Pancreas (tissue), 10 donors: Measurements from ENCODE around the gene LRRC34. TPM values are rescaled to one million over a fixed set of nuclear protein-coding genes. Genes with fewer than 3 reads are reported as not detected.

Source experiments
- ATAC-seq, 4 donors: fragments of 200-7000 bp; cut with Tn5 transposase; one replicate each; pipeline versions ENCODE4 v1.8.0 to v1.9.1; 2020; ENCODE audit warnings: mild to moderate bottlenecking in 4 of 4, moderate library complexity in 4 of 4
- DNase-seq, 6 donors: peaks; one replicate each; pipeline ENCODE4 v3.0.0-alpha.2; 2020
- FAIRE-seq: peaks from 2 replicates; lab custom pipeline; 2012; peaks lifted over from hg19 to GRCh38; lab: Jason Lieb, UNC
- H3K27ac ChIP-seq, 4 donors: fragments of 200-600 bp; sonication (generic); 1 replicate in 3 of 4; 2 replicates in 1 of 4; pipeline versions ENCODE4 v1.5.0 to v1.8.0; 2020
- H3K27me3 ChIP-seq, 4 donors: fragments of 200-600 bp; one replicate each; pipeline ENCODE4 v1.8.0; 2021
- H3K36me3 ChIP-seq, 3 donors: fragments of 200-600 bp; sonication (generic) in 1 of 3; one replicate each; pipeline versions ENCODE4 v1.5.0 to v1.8.0; 2020 to 2021
- H3K4me1 ChIP-seq, 3 donors: fragments of 200-600 bp; one replicate each; pipeline ENCODE4 v1.8.0; 2021
- H3K4me3 ChIP-seq, 4 donors: fragments of 200-600 bp; sonication (generic) in 2 of 4; one replicate each; pipeline versions ENCODE4 v1.5.0 to v1.8.0; 2020 to 2021
- H3K9me3 ChIP-seq, 4 donors: fragments of 200-600 bp; one replicate each; pipeline ENCODE4 v1.8.0; 2021
- CTCF ChIP-seq, 4 donors: fragments of 200-600 bp; sonication (generic) in 3 of 4; IDR thresholded peaks; one replicate each; pipeline versions ENCODE4 v1.5.0 to v1.8.0; 2021; ENCODE audit warnings: antibody characterized with exemption in 4 of 4
- WGBS, 2 donors: extraction: QIAGEN DNeasy Blood & Tissue Kit; methylation state at CpG; one replicate each; pipeline ENCODE4 v1.1.7; 2013; 5-methylcytosine and 5-hydroxymethylcytosine counted together
- intact Hi-C, 3 donors: fragments of 100-400 bp; cut with DNase I; formaldehyde crosslinking; loops; one replicate each; pipeline versions ENCODE4 v1.11.1 to v1.14.2; 2022
- polyA plus RNA-seq, 2 donors: library from polyadenylated mRNA; stranded (reverse); fragments of 200-250 nt; gene quantifications; one replicate each; pipeline ENCODE4 v1.2.3, GENCODE V29; 2013
- total RNA-seq, 6 donors: library from RNA; stranded (reverse); fragmentation: NEBNext Ultra II Directional in 4 of 6; extraction: Animal tissue kit (Norgen Biotek cat#: 25700) in 4 of 6; gene quantifications; one replicate each; pipeline versions ENCODE4 v1.2.1 to v1.2.4, GENCODE V29; 2021 to 2023
- donor health status: healthy with polysubstance abuse.
- donor health status: DM: no; HTN: no; CAD: no; lungs with moderate emphysema.
- donor health status: DM: no; HTN: no; CAD: no.
- donor health status: control.
- donor health status: control.
- donor health status: Bipolar disorder and iron deficiency.
- donor health status: DM: yes; HTN: yes; CAD: no.
- donor health status: DM: no; HTN: no; CAD: no.
- donor health status: DM: no; HTN: no; CAD: no.
- donor health status: DM: yes; HTN: yes; CAD: no.

LRRC34 gene
- total and polyA plus RNA-seq, 8 donors: 0.14 to 1.9 (median 0.74) TPM

- H3K4me3 ChIP-seq: no peak overlapping the region
- peaks cover 0 to 16% (median 3%) of the 10 kb centered on the region in 3 donors for H3K36me3 ChIP-seq
- FAIRE-seq (no peak), ATAC-seq (no peak), DNase-seq (no peak)
- WGBS, 2 donors: 85 to 91% methylated on average over 4 of the region's 4 CpGs
- intact Hi-C loops: no loop called here
- H3K4me1 ChIP-seq: no peaks in the 10 kb centered on the region
- H3K27ac ChIP-seq: no peak overlapping the region
- no peaks in the 10 kb centered on the region for H3K27me3 ChIP-seq
- no peak for TF ChIP-seq CTCF (IDR thresholded peaks at IDR 0.05)
- H3K9me3 ChIP-seq: no peaks in the 10 kb centered on the region
Observed at GRCh38 chr3:169790687-169791429, 21.8 kb downstream of the LRRC34 start.

GRCh38 chr3:169790219-169790618 lies 22.5 kb downstream of the LRRC34 start:
- H3K36me3 ChIP-seq: peaks cover 0 to 16% (median 3%) of the 10 kb centered on the region in 3 donors

GRCh38 chr3:169787791-169788190 lies 24.9 kb downstream of the LRRC34 start:
- intact Hi-C loops: no loop called here
- FAIRE-seq (no peak), ATAC-seq (no peak)

More at GRCh38 chr3:169790219-169790618, 22.5 kb downstream of the LRRC34 start:
- no peak for ATAC-seq
- no peaks in the 10 kb centered on the region for H3K9me3 ChIP-seq
- no peak for DNase-seq
- intact Hi-C loops: no loop called here
- TF ChIP-seq CTCF (IDR thresholded peaks at IDR 0.05): no peak
- no peak overlapping the region for H3K27ac ChIP-seq
- no peaks in the 10 kb centered on the region for H3K4me1 ChIP-seq
- no peak overlapping the region for H3K4me3 ChIP-seq
- H3K27me3 ChIP-seq: no peaks in the 10 kb centered on the region
- no peak for FAIRE-seq

GRCh38 chr3:169787120-169787519 lies 25.6 kb downstream of the LRRC34 start:
- no peaks in the 10 kb centered on the region for H3K9me3 ChIP-seq
- no peak for TF ChIP-seq CTCF (IDR thresholded peaks at IDR 0.05)
- peaks cover 0 to 38% (median 5%) of the 10 kb centered on the region in 3 donors for H3K36me3 ChIP-seq
- DNase-seq (no peak), ATAC-seq (no peak), FAIRE-seq (no peak)
- H3K4me1 ChIP-seq: no peaks in the 10 kb centered on the region
- intact Hi-C loops: no loop called here
- H3K4me3 ChIP-seq: no peak overlapping the region
- H3K27me3 ChIP-seq: no peaks in the 10 kb centered on the region
- 96 to 97% methylated on average over 4 of the region's 4 CpGs for whole genome bisulfite sequencing, 2 donors
- H3K27ac ChIP-seq: no peak overlapping the region

More at GRCh38 chr3:169787791-169788190, 24.9 kb downstream of the LRRC34 start:
- no peak for DNase-seq
- no peaks in the 10 kb centered on the region for H3K9me3 ChIP-seq
- H3K27me3 ChIP-seq: no peaks in the 10 kb centered on the region
- peaks cover 0 to 32% (median 5%) of the 10 kb centered on the region in 3 donors for H3K36me3 ChIP-seq
- 84 to 97% methylated on average over 1 of the region's 1 CpG for WGBS, 2 donors
- no peak overlapping the region for H3K4me3 ChIP-seq
- no peak overlapping the region for H3K27ac ChIP-seq
- H3K4me1 ChIP-seq: no peaks in the 10 kb centered on the region
- TF ChIP-seq CTCF (IDR thresholded peaks at IDR 0.05): no peak
